ELR (cell line): Measurements from ENCODE around the gene MTFP1.
"Not testable (repeated sequence)": the region's sequence is repeated elsewhere in the genome, so short reads cannot be mapped to it uniquely, and the experiment has no call there.

Source experiments
- DNase-seq: peaks from one replicate; pipeline ENCODE4 v3.0.0-alpha.2; 2015; ENCODE audit warnings: low read depth

MTFP1 gene

GRCh38 chr22:30426388-30427353 lies 1.1 kb downstream of the MTFP1 start:
- peak; percentile 88 for DNase-seq

GRCh38 chr22:30427871-30428270 lies 2.3 kb downstream of the MTFP1 start:
- DNase-seq, result peak; percentile 32

GRCh38 chr22:30429887-30430286 lies 4.3 kb downstream of the MTFP1 start:
- no peak for DNase-seq

DNA sequence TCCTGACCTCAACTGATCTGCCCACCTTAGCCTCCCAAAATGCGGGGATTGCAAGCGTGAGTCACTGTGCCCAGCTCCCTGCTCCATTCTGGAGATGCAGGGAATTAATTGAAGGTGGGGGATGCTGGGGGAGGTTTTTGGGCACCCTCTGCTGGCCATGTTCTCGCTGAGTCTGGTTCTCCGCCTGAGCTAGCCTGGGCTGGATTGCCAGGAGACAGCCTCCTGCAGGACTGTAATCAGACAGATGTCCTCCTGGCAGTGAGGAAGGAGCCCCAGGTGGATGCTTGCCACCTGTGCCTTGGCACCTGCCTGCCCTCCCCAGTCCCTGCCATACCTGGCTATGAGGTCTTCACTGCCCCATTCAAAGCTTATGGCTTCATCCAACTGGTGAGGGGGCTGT lies 5.4 kb downstream of the MTFP1 start:
- no peak for DNase-seq

- DNase-seq, result no peak
Observed at GRCh38 chr22:30432096-30432495, 6.5 kb downstream of the MTFP1 start.

DNA sequence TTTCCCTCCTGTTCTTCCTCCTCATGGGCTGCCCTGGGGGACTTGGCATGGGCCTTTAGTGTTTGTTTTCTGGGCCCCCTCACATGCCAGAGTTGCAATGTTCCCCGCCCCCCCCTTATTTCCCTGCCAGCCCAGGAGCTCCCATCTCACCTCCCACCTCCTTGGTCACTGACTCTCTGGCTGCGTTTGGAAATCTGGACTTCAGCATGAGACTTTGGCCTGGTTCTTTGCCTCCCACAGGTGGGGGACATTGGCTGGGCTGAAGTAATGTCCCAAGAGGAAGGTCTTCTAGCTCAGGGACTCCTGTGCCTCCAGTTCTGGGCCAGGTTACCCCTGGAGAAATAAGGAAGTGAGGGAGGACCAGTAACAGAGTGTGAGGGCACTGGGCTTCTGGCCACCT lies 7.0 kb downstream of the MTFP1 start:
- DNase-seq, result no peak

DNA sequence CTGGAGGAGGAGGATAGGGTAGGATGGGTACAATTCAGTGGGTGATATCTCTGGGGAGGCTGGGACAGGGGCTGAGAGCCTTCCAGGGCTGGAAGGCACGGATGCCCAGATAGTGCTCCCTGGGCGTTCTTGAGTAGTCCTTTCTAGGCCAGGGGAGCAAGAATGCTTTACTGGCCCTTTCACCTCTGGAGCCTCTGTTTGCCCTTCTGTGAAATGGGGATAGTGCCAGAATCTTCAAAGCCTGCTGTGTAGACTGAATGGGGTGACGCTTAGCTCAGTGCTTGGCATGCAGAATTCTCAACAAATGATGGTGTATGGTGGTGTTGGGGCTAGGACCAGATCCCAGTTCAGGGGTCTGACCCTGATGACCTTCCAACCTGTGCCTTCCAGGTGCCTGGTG lies 7.7 kb downstream of the MTFP1 start:
- no peak for DNase-seq

- DNase-seq, result no peak
Observed at GRCh38 chr22:30433773-30434172, 8.2 kb downstream of the MTFP1 start.

DNA sequence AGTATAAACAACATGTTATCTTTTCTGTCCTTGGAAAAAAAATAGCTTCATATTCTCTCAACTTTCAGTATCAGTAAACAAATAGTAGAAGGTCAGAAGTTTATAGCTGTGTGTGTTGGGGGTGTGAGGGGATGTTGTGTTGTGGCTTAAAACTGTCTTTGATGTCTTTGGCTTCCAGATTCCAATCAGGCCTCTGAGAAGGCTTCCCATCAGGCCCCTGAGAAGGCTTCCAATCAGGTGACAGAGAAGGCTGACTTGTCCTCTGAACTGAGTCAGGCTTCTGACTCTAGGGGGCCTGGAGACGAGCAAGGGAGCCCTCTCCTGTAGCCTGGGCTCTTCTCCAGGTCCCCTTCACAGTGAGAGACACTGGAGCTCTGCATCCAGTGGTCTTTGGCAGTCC lies 9.3 kb downstream of the MTFP1 start:
- no peak for DNase-seq

- no peak for DNase-seq
Observed at GRCh38 chr22:30435674-30436126, 10.1 kb downstream of the MTFP1 start.

DNA sequence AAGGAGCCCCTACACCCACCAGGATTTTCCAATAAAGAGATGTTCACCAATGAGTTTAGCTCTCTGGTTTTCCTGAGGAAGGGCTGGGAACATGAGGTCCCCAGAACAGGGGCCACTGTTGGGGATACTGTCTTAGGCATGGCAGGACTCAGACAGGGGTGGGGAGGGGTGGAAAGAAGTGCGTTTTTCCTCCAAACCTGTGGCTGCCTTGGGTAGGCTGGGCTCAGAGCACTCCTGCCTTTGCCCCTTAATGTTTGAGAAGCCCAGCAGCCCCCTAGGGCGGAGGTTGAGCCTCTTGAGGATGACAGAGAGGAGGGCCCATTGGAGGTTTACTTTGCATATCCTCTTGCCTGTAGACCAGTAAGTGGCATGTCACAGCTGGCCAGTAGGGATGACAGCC lies 10.6 kb downstream of the MTFP1 start:
- no peak for DNase-seq

GRCh38 chr22:30438559-30438958 lies 13.0 kb downstream of the MTFP1 start:
- no peak for DNase-seq

- no peak for DNase-seq
Observed at GRCh38 chr22:30439226-30439625, 13.7 kb downstream of the MTFP1 start.

GRCh38 chr22:30439836-30440235 lies 14.3 kb downstream of the MTFP1 start:
- DNase-seq, result no peak

DNA sequence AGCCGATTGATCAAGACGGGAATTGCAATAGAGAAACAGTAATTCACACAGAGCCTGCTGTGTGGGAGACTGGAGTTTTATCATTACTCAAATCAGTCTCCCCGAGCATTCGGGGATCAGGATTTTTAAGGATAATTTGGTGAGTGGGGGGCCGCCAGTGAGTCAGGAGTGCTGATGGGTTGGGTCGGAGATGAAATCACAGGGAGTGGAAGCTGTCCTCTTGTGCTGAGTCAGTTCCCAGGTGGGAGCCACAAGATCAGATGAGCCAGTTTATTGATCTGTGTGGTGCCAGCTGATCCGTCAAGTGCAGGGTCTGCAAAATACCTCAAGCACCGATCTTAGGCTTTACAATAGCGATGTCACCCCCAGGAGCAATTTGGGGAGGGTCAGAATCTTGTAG lies 15.5 kb downstream of the MTFP1 start:
- no peak for DNase-seq

GRCh38 chr22:30444632-30445437 lies 19.3 kb downstream of the MTFP1 start:
- DNase-seq, result peak; percentile 79

GRCh38 chr22:30445438-30446145 lies 20.0 kb downstream of the MTFP1 start:
- peak; percentile 61 for DNase-seq

DNA sequence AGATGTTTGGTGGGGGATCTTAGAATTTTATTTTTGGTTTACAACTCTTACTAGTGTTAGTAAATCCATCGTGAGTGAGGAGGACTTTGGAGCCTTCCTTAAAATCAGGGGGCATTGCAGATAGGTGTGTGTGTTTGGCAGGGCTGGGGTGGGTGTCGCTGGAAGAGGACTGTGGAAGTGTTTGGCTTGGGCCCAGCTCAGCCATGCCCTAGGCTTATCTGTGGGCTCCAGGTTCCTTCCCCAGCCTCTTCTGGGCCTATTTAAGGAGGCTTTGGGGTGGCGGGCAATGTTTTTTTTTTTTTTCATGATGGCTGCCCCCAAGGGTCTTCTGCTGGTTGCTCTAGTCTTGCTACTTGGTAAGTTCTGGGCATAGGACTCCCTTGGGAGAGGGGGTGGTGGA lies 22.1 kb downstream of the MTFP1 start:
- no peak for DNase-seq

DNA sequence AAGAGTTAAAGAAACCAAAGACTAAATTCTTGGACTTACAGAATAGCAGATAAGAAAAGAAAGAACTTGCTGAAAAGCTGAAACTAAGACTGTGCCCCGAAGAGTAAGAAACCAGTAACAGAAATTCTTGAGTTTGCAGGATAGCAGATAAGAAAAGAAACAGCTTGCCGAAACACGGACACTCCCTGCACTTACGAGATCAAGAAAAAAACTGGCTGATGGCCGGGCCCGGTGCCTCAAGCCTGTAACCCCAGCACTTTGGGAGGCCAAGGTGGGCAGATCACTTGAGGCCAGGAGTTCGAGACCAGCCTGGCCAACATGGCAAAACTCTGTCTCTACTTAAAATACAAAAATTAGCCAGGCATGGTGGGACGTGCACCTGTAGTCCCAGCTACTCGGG lies 25.9 kb downstream of the MTFP1 start:
- DNase-seq, result not testable (repeated sequence)

DNA sequence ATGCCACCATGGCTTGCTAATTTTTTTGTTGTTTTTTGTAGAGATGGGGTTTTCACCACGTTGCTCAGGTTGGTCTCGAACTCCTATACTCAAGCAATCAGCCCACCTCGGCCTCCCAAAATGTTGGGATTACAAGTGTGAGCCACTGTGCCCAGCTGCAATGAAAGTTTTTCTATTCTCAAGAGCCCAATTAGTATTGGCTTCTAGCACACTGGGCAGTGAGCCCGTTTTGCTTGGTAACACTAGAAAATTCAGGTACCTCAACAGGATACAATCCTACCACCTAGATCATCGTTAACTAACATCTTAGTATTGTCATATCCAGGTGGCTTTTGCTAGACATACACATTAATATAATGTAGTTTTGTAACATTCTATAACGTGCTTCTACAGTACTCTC lies 27.3 kb downstream of the MTFP1 start:
- no peak for DNase-seq

DNA sequence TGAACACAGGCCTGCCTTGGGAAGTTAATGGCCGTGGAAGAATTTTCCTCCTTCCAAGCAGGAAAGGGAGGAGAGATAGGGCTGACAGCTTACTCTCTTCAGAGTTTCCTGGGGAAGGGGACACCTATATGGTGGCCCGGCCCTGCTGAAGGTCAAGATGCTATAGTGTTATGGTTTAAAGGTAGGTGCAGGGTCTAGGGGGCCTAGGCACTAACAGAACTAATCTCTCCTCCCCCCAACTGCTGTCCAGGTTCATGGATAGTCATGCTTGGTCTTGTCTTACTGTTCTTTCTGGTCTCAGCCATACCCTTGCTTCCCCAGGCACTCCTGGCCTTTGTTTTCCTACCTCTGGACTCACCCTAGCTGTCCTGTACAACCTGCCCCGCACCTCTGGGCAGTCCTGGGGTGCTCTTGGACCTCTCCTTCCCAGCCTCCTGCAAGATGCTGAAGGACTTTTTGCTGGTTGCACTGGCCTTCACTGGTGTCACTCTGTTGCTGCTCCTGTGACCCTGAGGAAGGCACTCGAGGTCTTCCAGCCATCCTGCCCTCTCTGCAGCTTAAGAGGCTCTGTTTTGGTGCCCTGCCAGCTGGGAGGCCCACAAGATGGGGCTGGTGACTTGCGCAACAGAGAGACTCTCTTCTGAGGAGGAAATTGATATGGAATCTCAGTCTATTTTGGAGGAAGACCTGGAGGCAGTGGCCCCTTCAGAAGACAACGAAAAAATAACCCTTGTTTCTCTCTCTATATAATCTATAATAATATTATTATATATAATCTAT lies 28.4 kb downstream of the MTFP1 start:
- DNase-seq, result peak; percentile 19
